HG02588 (cell line): ENCODE measurements around the gene MYH16.
"Not testable (repeated sequence)": the region's sequence is repeated elsewhere in the genome, so short reads cannot be mapped to it uniquely, and the experiment has no call there.

Experiments used
- ATAC-seq: cut with Tn5 transposase; IDR thresholded peaks from one replicate; pipeline ENCODE4 v1.9.1; 2021; ENCODE audit warnings: mild to moderate bottlenecking, moderate library complexity; ENCODE audit not compliant: unreplicated experiment

MYH16 gene

GRCh38 chr7:99301496-99301895 is 28.9 kb downstream of the MYH16 start:
- ATAC-seq = no peak

- no peak for ATAC-seq
These were observed 33.0 kb downstream of the MYH16 start for GRCh38 chr7:99305473-99306260.

GRCh38 chr7:99308461-99309074 is 35.9 kb downstream of the MYH16 start:
- ATAC-seq = no peak

GRCh38 chr7:99309111-99309510 is 36.5 kb downstream of the MYH16 start:
- ATAC-seq = no peak

GRCh38 chr7:99310004-99310403 is 37.4 kb downstream of the MYH16 start:
- ATAC-seq = no peak

- no peak for ATAC-seq
These were observed 39.1 kb downstream of the MYH16 start for GRCh38 chr7:99311702-99312101.

GRCh38 chr7:99312316-99313203 is 39.9 kb downstream of the MYH16 start:
- no peak for ATAC-seq

- no peak for ATAC-seq
These were observed 40.5 kb downstream of the MYH16 start for GRCh38 chr7:99313204-99313573.

- ATAC-seq = no peak
These were observed 41.9 kb downstream of the MYH16 start for GRCh38 chr7:99314504-99314903.

GRCh38 chr7:99320371-99320770 is 47.7 kb downstream of the MYH16 start:
- ATAC-seq = no peak

- ATAC-seq = not testable (repeated sequence)
These were observed 50.0 kb downstream of the MYH16 start for GRCh38 chr7:99322659-99323058.

GRCh38 chr7:99324559-99324958 is 51.9 kb downstream of the MYH16 start:
- ATAC-seq = no peak

- no peak for ATAC-seq
These were observed 52.4 kb downstream of the MYH16 start for GRCh38 chr7:99325001-99325493.

- peak; percentile 91 for ATAC-seq
These were observed 53.2 kb downstream of the MYH16 start, which contains the start of gene ARPC1A for GRCh38 chr7:99325592-99326407. Gene ARPC1A, plus strand, starts transcription at chr7:99325898. Its CDS starts 7,456 bp downstream, at chr7:99333354.

GRCh38 chr7:99326408-99326782 is 53.8 kb downstream of the MYH16 start:
- no peak for ATAC-seq

GRCh38 chr7:99330314-99330961 is 57.8 kb downstream of the MYH16 start:
- ATAC-seq = not testable (repeated sequence)

- ATAC-seq = no peak
These were observed 58.4 kb downstream of the MYH16 start for GRCh38 chr7:99331002-99331401.

- ATAC-seq = no peak
These were observed 67.0 kb downstream of the MYH16 start for GRCh38 chr7:99339595-99339994.

- ATAC-seq = no peak
These were observed 68.0 kb downstream of the MYH16 start for GRCh38 chr7:99340659-99341058.

- ATAC-seq = no peak
These were observed 71.5 kb downstream of the MYH16 start for GRCh38 chr7:99344061-99344647.
